Breast epithelium (tissue), 3 donors: ENCODE measurements around the gene CTIF.

Experiments
- POLR2A ChIP-seq: fragments of 450-650 bp; IDR thresholded peaks from one replicate; pipeline ENCODE4 v1.6.1; 2016; ENCODE audit warnings: antibody characterized with exemption, mild to moderate bottlenecking, moderate library complexity
- POLR2AphosphoS5 ChIP-seq, 3 donors: sonication (generic); formaldehyde crosslinking; IDR thresholded peaks; one replicate each; pipeline ENCODE4 v1.6.1; 2017; ENCODE audit warnings: antibody characterized with exemption in 3 of 3
- TF ChIP-seq, protein P1 (sequence below), 3 donors: fragments of 450-650 bp; IDR thresholded peaks; one replicate each; pipeline ENCODE4 v1.5.1; 2016 to 2017; ENCODE audit warnings: antibody characterized with exemption in 3 of 3, mild to moderate bottlenecking in 3 of 3, moderate library complexity in 3 of 3

DNA sequence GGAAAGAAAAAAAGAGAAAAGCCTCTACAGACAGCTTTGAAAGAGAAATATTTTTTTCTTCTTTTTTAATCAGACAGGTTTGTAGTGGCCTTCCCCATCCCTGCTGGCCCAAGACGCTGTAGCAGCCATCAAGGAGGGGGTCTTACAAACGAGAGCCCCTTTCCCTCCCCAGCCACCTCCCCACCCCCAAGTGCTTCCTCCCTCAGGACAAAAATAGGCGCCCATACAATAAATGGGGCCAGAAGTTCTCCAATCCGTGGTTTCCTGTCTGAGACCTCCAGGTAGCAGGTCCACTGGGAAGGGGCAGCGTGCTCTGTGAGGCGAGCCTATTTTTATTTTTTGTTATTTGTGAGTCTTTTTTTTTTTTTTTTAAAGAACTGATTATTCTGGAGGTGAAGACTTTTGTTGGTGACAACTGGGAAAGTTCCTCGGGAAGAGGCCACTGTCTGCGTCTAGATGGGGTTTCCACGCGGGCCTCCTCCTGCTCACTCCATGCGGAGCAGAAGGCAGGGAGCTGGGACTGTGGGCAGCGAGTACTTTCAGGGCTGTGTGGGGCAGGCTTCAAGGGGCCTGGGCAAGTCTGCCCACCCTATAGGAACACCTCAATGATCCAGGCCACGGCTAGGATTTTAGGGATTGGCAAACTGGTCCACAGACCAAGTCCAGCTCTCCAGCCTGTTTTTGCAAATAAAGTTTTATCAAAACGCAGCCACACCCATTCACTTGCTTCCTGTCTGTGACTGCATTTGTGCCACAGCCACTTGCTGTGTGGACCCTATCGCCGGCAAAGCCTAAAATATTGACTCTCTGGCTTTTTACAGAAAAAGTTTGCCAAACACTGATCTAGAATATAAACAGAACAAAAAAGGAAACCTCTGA lies 139.6 kb downstream of the CTIF start:
- TF ChIP-seq, protein P1, sequence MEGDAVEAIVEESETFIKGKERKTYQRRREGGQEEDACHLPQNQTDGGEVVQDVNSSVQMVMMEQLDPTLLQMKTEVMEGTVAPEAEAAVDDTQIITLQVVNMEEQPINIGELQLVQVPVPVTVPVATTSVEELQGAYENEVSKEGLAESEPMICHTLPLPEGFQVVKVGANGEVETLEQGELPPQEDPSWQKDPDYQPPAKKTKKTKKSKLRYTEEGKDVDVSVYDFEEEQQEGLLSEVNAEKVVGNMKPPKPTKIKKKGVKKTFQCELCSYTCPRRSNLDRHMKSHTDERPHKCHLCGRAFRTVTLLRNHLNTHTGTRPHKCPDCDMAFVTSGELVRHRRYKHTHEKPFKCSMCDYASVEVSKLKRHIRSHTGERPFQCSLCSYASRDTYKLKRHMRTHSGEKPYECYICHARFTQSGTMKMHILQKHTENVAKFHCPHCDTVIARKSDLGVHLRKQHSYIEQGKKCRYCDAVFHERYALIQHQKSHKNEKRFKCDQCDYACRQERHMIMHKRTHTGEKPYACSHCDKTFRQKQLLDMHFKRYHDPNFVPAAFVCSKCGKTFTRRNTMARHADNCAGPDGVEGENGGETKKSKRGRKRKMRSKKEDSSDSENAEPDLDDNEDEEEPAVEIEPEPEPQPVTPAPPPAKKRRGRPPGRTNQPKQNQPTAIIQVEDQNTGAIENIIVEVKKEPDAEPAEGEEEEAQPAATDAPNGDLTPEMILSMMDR (IDR thresholded peaks at IDR 0.05), result no peak
- TF ChIP-seq POLR2AphosphoS5 (IDR thresholded peaks at IDR 0.05) (no peak), POLR2A (no peak)
